HG03066 (cell line): Measurements from ENCODE around the gene GAP43.
A peak's percentile ranks its signal among the peaks of the same experiment; 100 is the strongest.

Source experiments
- ATAC-seq: cut with Tn5 transposase; IDR thresholded peaks from one replicate; pipeline ENCODE4 v1.9.1; 2021; ENCODE audit warnings: low read depth; ENCODE audit not compliant: unreplicated experiment

GAP43 gene

DNA sequence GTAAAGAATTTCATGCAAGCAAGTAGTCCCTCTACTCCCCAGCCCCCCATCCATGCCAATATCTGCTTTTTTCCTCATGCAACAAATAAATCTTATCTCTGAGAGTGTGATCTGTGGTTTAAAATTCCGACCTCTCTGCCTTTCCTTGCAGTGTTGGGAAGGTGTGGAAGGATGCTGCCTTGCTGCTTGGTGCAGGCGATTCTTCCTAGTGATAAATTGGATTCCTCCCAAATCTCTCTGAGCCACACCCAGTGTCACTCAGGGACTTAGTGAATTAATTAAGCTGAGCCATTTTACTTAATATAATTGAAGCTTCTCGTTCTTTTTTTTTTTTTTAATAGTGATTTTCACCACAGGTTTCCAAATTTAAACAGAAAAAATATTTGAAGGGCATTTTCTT lies 3.4 kb downstream of the GAP43 start:
- no peak for ATAC-seq

DNA sequence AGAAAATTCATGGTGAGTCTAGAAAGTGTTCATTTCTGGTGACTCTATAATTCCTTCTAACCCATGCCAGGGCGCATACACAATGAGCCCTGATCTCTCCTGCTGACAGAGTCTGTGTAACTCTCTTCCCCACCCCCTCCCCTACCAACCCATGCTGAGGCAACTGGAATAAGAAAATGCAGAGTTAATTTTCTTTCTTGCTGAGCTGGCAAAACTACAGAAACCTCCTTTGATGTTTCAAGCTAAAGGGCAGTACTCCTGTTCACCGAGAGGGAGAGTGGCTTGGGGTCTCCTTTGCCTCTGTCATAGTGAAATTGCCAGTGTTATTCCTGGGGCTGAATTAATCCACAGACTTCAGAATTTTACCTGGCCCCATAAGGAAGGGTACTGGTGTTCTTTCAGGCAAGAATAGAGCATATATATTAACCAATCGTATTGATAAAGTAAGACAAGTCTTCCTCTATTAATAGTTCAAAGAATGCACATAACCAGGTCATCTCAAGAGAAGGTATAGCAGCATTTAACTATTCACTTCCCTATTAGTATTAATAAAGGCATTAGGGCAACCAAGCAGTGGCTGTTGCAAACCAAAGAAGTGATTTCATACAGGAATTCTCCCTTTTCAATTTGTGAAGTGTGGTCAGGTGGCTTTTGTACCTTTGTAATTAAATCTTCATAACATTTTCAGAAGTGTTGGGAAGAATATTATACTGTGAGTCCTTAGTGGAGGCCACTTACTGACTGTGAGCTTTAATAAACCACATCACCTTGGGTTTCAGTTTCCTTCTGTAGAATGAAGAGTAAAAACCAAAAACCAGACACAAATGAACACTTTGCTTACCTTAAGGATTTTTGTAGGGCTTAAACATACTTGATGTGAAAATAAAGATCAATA lies 4.1 kb downstream of the GAP43 start:
- ATAC-seq, result peak; percentile 76

DNA sequence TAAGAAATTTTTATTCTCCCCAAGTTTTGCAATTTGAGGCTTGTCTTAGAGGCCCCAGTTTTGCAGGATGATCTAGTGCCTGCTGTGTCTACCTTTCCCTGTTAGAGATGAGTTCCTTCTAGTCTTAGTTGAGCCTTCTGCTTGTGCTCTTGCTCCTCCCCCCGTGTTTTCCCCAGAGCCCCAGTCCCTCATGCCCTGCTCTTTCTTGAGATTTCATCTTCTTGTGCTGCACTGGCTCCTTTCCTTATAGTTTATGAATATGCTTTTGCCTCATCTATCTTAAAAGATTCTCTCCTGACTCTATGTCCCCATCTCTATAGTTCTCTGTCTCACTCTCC lies 4.7 kb downstream of the GAP43 start:
- peak; percentile 39 for ATAC-seq

DNA sequence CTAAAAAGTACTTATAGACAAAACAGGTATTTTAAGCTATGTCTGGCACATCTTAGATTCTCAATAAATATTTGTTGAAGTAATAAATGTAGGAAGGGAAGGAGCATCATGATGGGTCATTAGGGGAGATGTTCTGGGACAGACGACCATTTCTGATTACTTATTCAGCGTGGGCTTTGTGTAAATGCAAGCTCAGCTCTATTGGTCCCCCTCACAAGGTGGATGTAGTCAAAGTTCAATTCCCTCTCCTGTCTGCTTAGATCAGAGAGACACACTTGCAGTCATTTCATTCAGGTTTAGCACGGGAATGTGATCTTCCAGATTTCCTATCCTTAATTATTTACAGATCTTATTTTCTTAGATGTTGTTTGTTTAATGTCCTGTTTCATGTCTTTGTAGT lies 7.5 kb downstream of the GAP43 start:
- no peak for ATAC-seq

DNA sequence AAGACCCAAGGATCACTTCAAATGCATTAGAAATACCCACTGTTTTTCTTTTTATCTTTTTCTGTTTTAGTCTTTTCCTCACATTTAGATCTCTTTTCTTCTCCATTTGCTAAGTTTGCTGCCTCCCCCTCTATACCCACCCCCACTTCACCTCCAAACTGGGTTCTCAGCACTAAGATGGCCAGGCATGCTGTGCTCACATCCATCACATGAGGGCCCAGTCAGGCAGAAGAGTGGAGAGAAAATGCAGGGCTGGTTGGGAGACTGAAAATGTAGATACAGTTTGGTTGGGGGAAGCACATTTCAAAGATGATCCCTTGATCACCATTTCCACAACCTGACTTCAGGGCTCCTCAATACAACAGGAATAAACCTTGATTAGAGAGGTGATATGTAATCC lies 8.7 kb downstream of the GAP43 start:
- ATAC-seq, result no peak

DNA sequence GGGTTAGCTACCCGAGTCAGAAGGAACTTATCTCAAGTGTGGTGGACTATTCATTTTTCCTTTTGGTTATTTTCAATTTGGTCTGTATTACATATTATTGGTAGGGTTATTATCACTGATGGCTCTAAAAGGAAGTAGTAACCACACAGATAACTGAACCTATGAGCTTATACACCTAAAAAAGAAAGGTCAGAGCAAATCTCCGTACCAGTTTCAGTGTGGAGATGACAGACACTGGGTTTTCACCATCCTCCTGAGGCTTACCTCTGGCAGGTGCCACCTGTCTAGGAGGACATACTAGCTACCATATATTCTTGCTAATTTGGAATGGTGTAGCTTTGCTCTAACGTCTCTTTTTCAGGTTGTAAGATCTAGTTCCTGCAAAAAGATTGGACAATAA lies 10.2 kb downstream of the GAP43 start:
- ATAC-seq, result no peak

DNA sequence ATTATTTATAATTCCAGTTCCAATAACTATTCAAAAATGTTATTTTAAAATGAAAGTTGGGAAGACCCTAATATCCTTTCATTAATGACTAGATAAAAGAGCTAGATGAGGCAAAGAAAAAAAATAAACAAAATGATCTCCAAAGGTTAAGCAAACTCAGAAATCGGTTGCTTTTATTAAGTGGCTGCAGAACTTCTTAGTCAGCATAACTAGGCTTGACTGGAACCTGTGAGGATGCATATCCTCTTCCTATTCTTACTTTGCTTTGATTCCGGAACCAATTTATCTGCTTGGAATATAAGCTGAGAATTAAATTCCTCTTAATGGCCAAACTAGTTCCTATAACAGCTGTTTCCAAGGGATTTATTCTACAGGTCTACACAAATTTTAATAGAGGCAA lies 10.7 kb downstream of the GAP43 start:
- no peak for ATAC-seq

DNA sequence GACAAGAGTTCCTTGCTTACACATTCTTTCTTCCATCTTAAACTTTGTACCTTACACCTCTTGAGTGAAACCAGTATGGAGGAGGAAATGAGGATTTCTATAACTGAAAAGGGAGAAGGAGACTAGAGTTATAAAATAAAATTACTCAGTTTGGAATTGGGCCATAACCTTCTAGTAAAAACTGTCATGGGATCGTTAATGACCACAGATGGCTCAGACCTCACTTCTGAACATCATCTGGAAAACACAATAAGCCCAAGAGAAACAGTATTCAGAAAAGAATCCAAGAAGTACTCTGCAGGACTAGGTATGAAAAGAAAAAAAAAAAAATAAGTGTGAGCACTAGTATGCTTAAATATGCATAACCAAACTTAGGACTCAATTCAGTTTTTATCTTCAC lies 12.1 kb downstream of the GAP43 start:
- no peak for ATAC-seq

DNA sequence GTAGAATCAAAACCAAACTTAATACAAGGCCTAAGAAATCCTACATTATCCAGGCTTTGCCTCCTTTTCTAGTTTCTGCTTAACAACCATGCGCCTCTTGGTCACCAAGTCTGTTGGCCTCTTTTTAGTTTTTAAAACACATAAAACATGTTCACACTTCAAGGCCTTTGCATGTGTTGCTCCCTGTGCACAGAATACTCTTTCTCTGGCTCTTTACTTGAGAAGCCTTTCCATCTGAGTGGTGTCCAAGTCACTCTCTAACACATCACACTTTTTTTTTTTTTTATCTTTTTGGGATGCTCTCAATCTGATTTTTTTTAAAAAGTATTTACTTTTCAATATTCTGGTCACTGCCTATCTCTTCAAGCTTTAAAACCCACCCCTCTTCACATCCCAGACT lies 14.9 kb downstream of the GAP43 start:
- no peak for ATAC-seq

DNA sequence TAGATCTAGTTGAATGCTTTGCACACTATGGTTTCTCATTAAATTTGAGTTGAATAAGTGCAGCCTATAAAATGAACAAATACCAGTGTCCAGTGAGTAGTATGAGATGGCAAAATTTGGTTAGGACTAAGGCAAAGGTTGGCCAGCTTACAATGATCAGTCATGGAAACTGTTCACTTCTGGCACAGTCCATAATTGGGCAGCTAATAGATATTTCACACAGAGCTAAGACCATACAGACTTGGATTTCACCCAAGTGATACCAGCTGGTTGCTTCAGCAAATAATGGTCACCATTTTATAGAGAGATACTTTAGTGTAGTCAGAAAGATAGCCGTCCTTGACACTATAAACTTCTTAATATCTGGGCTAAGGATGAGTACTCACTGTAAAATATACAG lies 15.7 kb downstream of the GAP43 start:
- ATAC-seq, result no peak

DNA sequence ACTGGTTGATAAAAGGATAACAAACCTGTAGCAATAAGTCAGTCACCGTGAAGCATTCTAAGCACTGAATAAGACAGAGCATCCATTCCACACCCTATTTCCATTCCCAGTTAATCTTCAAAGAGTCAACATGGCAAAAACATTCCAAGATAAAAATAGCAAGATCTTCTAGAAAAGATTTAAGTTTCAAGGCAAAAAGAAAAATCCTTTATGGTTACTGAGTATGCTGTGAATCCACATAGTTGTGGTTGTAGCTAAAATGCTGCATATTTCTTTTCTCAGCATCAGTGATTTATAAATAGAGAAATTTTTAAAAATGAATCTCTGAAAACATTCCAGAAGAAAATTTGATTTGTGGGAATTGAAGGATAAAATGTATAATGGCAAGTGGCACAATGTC lies 21.1 kb downstream of the GAP43 start:
- no peak for ATAC-seq

DNA sequence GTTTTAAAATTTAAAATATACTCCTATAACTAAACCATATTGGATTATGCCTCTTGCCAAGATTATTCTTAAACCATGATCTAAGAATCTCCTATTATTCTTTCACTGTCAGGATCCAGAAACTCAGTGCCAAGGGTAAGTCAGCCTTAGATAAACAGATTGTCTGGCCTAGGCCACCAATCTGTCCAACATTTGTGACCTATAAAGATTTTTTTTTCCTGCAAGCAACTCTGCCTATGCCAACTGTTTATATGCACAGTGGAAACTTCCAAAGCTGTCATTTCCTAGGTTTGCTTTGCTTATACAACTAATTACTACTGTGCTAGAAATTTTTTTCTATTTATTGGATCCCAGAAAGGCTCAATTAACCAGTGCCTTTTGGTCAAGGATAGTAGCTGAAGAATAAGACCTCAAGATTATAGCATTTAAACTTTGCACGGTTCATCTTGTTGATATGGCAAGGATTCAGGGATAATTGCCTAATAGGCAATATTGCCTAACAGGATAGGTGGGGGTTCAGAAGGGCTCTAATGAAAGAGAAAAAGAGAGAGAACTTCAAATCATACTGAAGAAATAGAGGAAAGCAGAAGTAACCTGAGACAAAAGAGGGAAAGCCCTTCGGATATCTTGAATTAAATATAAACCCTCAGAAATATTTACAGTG lies 22.8 kb downstream of the GAP43 start:
- ATAC-seq, result no peak

DNA sequence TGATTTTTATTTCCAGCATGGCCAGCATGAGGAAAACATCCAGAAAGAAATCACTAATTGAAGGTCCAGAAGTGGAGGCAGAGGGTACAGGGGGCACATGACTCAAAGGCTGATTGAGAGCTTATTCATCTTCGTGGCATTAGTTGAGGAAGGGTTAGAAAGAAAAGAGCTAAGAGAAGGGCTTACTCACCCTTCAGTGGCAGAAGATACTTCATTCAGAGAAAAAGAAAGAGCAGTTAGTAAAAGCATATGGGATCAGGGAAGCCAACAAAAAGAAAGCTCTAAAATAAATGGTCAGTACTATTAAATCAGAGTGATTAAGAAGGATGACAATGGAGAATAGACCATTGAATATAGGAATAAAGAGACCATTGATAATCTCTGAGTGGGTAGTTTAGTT lies 25.2 kb downstream of the GAP43 start:
- ATAC-seq, result no peak

DNA sequence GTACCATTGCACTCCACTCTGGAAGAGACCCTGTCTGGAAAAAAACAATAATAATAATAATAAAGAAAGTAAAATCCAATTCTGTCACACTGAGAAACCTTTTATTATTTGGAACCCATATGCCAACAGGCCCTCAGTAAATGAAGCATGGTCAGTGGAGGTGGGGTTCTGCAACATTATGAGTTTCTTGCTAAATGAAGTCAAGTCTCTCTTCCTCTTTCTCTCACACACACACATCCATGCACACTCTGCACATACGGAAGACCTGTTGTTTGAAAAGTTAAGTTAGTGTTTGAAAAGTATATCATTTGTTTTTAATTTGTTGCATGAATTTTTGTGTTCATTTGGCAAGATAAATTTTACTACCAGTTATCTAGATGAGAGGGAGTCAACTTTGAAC lies 27.8 kb downstream of the GAP43 start:
- peak; percentile 77 for ATAC-seq

DNA sequence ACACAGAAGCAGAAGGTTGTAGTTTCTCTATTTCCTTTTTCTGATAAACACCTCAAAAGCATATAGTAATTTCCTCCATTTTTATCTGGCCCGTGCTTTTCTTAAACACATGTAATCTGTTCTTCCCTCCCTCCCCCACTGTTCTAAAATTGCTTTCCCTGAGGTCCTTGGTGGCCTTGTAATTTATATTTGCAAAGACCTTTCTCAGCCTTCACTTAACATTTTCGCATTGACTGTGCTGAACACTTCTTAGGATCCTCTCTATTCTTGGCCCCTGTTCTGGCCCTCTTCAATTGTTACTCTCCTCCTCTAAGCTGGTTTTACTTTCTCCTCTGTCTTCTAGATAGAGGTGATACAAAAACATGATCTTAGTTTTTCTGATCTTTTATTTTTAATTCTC lies 28.3 kb downstream of the GAP43 start:
- ATAC-seq, result no peak

DNA sequence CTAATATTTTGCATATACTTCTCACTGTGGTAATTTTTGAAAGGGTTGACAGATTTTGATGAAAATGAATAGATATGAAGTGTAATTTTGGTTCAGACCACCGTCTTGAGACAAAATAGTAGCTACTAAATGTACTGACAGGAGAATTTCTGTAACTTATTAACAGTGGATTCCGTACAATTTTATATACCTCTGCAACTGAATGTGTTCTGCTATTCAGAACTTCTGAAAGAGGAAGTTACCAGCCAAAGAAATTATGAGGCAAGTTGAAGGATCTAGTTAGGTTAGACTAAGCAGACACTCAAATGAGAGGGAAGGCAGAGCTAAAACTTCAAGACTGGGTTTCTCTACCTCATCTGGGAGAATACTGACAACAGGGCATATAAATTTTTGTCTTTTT lies 29.4 kb downstream of the GAP43 start:
- peak; percentile 57 for ATAC-seq

DNA sequence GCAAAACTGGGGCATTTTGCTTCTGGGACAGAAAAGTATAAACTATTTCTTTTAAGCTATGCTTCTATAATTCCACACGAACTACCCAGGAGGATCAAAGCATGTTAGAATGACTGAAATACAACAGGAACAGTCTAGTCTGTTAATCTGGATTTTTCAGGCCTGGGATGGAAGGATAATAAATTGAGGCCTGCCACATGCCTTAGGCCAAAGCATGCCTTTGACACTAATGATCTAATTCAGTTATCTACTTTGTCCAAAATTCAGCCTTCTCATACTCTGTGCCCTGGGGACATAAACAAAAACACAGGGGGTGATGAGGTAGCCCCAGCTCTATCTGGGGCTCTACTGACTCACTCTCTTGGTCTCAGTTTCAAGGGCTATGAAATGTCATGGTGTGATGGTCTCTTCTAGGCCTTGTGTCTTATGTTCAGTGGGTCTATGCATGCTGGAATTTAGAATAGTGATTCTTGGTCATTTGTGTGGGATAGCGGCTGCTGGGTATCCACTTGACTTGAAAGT lies 32.5 kb downstream of the GAP43 start:
- ATAC-seq, result no peak

DNA sequence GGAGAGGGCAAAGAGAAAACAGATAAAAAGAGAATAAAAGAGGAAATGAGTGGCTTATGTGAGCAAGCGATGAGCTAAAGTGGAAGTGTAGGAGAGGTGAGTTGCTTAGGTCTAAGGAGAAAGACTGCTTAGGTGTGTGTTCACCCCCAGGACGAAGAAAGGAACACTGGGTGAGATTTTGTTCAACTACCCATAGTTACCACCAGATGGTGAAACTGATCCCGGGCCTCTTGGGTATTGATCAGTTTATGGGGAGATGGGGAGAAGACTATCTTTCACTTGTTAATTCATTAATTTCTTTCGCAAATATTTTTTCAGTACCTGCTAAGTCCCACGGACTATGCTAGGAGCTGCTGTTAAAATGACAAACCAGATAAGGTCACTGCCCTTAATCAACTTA lies 33.9 kb downstream of the GAP43 start:
- no peak for ATAC-seq

DNA sequence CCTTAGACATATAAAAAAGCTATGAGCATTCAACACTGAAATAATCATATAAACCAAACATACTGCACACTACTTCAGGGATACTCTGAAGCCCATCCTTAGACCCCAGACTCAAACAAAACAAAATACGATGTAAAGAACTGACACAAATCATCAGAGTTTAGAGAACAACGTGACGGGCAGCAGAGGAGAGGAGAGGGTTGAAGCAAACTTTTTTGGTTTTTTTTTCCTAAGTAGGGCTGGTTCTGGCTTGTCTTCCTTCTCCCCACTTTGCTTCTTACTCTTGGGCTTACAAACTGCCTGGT lies 34.7 kb downstream of the GAP43 start:
- no peak for ATAC-seq

DNA sequence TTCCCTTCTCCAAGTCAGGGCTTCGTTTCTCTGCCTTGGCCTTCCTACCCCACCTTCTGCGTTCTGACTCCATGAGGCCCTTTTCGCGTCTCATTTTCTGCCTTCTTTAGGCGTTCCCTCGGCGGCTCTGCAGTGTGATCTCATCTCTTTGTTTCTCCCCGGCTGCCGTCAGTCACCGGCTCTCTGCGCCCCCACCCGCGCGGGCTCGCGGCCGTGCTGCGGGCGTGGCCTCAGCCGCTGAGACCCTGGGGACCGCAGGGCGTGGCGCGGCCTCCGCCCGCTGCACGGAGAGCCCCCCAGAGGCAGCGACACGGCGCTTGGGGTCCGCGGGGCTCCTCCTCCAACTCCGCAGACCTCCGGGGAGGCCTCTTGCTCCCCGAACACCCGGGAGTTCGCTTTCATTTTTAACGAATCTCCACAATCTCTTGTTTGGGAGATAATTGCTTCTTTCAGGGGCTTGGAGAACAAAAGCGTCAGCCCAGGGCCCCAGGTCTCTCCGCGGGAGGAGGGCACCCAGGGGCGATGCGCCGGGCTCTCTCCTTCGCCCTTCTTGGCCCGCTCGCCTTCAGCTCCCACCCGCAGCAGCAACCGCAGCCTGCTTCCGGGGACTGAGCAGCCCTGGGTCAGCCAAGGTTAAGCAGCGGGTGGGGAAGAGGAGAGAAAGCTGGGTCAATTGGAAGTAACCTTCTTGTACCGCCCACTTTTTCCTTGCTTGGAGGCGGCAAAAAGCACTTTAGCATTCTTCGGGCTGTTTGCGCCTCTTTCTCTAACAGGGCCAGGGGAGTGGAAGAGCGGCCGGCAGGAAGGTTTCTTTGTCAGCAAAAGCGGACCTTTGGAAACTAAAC lies 35.2 kb downstream of the GAP43 start:
- peak; percentile 81 for ATAC-seq
